ENCODE data around the gene WDFY2. TPM values are rescaled to one million over a fixed set of nuclear protein-coding genes. Genes with fewer than 3 reads are reported as not detected.

WDFY2 gene
- total and polyA plus RNA-seq, 2 experiments from 2014 or later: 6.9 to 14.2 TPM

DNA sequence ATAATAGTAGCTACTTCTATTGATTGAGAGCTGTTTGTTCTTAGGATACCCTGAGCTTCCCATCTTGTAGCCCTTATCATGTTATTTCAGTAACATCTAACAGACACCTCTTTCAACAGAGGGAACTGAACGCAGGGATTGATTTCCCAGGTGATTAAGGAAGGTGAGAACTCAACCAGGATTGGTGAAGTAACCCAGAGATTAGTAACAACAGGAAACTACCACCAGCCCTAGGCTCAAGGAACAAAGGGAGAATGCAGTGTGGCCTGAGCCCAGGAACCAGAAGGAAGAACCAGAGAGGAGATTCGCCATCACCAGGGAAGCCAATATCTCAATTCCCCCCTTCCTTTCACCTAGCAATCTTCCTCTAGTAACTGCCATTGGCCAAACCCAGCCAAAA is 211.2 kb downstream of the WDFY2 start:
- H4K20me1 ChIP-seq (ENCODE audit: insufficient read depth): no peaks in the 10 kb centered on the region
- no peaks in the 10 kb centered on the region for H3K36me3 ChIP-seq (ENCODE audit: low read depth)
- H3K4me3 ChIP-seq: no peak overlapping the region
- H3K4me2 ChIP-seq (ENCODE audit: unreplicated experiment): no peak overlapping the region
- no peak overlapping the region for H3K27ac ChIP-seq
- no peaks in the 10 kb centered on the region for H3K79me2 ChIP-seq (ENCODE audit: insufficient read depth)
- H3K9me2 ChIP-seq (ENCODE audit: insufficient read depth): no peaks in the 10 kb centered on the region
- in situ Hi-C loops (cut with MboI): no loop called here
- H2AFZ ChIP-seq: no peak overlapping the region
- H3F3A ChIP-seq (ENCODE audit: insufficient read depth): peaks cover 12% of the 10 kb centered on the region
- WGBS, 2 experiments (ENCODE audit: low coverage in 1 of 2, low lambda C conversion rate in 2 of 2, missing lambda C conversion rate in 2 of 2): 81 to 96% methylated on average over 2 of the region's 2 CpGs
- H3K9ac ChIP-seq: no peak overlapping the region
- TF ChIP-seq EZH2 (IDR thresholded peaks at IDR 0.05; ENCODE audit: insufficient read depth, poor library complexity, severe bottlenecking) (no peak), EZH2phosphoT487 (IDR thresholded peaks at IDR 0.05; ENCODE audit: insufficient read depth, low read depth) (no peak)
- no peak for DNase-seq
- peaks cover 11% of the 10 kb centered on the region for H3K4me1 ChIP-seq (ENCODE audit: insufficient read depth)
- H3K9me3 ChIP-seq (ENCODE audit: low read depth): no peaks in the 10 kb centered on the region
- no peaks in the 10 kb centered on the region for H3K27me3 ChIP-seq (replicated peaks; ENCODE audit: insufficient read depth)

DNA sequence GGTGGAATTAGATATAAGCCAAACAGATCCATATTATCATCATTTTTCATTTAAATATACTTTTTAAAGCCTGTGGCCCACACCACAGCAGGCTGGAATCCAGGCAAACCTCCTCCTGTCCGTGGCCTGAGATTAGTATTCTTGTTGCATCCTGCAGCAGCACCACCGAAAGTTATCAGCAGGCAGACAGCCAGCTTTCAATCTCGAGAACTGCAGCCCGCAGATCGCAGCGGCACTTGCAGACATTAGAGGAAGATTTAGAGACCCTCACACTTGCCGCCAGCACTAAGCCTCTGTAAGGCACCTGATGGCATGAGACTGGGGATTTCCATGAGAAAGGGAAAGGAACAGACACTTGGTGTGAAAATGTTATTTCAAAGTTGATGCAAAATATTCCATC is 212.3 kb downstream of the WDFY2 start:
- Histone ChIP-seq H3K27me3 (replicated peaks; ENCODE audit: insufficient read depth) (no peaks in the 10 kb centered on the region), H3F3A (ENCODE audit: insufficient read depth) (peaks cover 18% of the 10 kb centered on the region), H3K9ac (no peak overlapping the region), H3K36me3 (ENCODE audit: low read depth) (no peaks in the 10 kb centered on the region), H3K79me2 (ENCODE audit: insufficient read depth) (no peaks in the 10 kb centered on the region), H4K20me1 (ENCODE audit: insufficient read depth) (no peaks in the 10 kb centered on the region), H2AFZ (no peak overlapping the region), H3K4me3 (no peak overlapping the region), H3K27ac (no peak overlapping the region), H3K9me2 (ENCODE audit: insufficient read depth) (no peaks in the 10 kb centered on the region), H3K4me2 (ENCODE audit: unreplicated experiment) (no peak overlapping the region), H3K9me3 (ENCODE audit: low read depth) (no peaks in the 10 kb centered on the region), H3K4me1 (ENCODE audit: insufficient read depth) (peaks cover 11% of the 10 kb centered on the region)
- no peak for DNase-seq
- in situ Hi-C loops (cut with MboI): no loop called here
- TF ChIP-seq EZH2 (IDR thresholded peaks at IDR 0.05; ENCODE audit: insufficient read depth, poor library complexity, severe bottlenecking) (no peak), EZH2phosphoT487 (IDR thresholded peaks at IDR 0.05; ENCODE audit: insufficient read depth, low read depth) (no peak)
- WGBS, 2 experiments (ENCODE audit: low coverage in 1 of 2, low lambda C conversion rate in 2 of 2, missing lambda C conversion rate in 2 of 2): 90 to 96% methylated on average over 7 of the region's 7 CpGs

DNA sequence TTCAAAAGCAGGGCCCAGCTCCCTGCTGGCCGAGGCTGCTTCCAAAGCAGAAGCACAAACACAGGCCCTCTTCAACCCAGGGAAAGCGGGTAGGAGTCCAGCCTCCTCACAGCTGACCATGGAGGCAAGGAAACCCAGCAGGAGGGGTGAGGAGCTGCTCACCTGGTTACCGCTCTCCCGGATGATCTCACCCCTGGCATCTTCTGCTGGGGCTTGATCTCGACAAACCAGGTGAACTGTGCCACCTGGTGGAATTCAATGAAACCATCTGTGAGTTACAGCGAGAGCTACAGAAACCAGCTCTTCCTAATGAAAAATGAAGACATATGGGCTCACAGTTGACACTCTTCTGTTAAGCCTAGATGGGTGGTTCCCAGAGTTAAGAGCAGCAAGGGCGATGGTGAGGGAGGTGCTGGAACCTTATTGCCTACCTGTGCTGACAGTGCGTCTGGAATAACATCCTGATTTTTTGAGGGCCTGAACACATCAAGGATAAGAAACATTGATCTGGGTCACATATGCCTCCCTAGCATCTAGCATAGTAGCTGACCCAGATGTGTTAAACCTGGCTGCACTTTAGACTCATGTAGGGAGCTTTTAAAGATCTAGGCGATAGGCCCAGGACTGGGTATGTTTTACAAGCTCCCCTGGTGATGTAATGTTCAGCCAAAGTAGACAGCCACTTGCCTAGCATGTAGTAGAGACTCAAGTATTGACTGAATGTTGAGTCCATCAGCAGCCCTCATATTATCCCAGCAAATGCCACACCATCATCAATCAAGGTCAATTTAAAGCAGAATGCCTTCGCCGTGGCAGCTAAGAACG is 213.6 kb downstream of the WDFY2 start:
- no peak for TF ChIP-seq EZH2phosphoT487 (IDR thresholded peaks at IDR 0.05; ENCODE audit: insufficient read depth, low read depth)

DNA sequence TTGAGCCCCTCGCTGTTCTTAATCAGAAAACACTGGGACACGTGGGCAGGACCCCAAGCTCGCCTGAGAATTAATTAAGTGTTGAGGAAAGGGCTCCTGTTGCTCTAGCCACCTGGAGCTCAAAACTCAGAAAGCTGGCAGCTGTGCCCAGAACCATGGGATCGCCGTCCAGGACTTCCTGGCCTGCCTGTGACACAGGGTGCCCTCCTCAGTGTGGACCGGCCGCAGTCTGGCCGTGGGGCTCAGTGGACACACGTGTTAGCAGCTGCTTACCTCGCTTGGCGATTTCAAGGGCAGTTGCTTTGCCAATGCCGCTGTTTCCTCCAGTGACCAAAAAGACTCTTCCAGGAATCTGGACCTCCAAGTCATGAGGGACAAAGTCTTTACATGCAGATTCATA is 215.0 kb downstream of the WDFY2 start:
- TF ChIP-seq EZH2phosphoT487 (IDR thresholded peaks at IDR 0.05; ENCODE audit: insufficient read depth, low read depth) (no peak), EZH2 (IDR thresholded peaks at IDR 0.05; ENCODE audit: insufficient read depth, poor library complexity, severe bottlenecking) (no peak)
- 81 to 88% methylated on average over 12 of the region's 12 CpGs for WGBS, 2 experiments (ENCODE audit: low coverage in 1 of 2, low lambda C conversion rate in 2 of 2, missing lambda C conversion rate in 2 of 2)
- Histone ChIP-seq H4K20me1 (ENCODE audit: insufficient read depth) (no peaks in the 10 kb centered on the region), H3K27ac (no peak overlapping the region), H3K4me2 (ENCODE audit: unreplicated experiment) (no peak overlapping the region), H3K4me3 (no peak overlapping the region), H3K9me3 (ENCODE audit: low read depth) (no peaks in the 10 kb centered on the region), H3K9me2 (ENCODE audit: insufficient read depth) (no peaks in the 10 kb centered on the region), H3K4me1 (ENCODE audit: insufficient read depth) (peaks cover 17% of the 10 kb centered on the region), H3K9ac (no peak overlapping the region), H3K79me2 (ENCODE audit: insufficient read depth) (no peaks in the 10 kb centered on the region), H3K27me3 (replicated peaks; ENCODE audit: insufficient read depth) (no peaks in the 10 kb centered on the region), H3F3A (ENCODE audit: insufficient read depth) (peaks cover 22% of the 10 kb centered on the region), H3K36me3 (ENCODE audit: low read depth) (no peaks in the 10 kb centered on the region), H2AFZ (no peak overlapping the region)
- DNase-seq: no peak
- in situ Hi-C loops (cut with MboI): no loop called here

More for the DNA sequence above, 213.6 kb downstream of the WDFY2 start:
- DNase-seq: peak; percentile 56
- Histone ChIP-seq H3K4me2 (ENCODE audit: unreplicated experiment) (no peak overlapping the region), H3K9me2 (ENCODE audit: insufficient read depth) (no peaks in the 10 kb centered on the region), H3K79me2 (ENCODE audit: insufficient read depth) (no peaks in the 10 kb centered on the region), H3K27me3 (replicated peaks; ENCODE audit: insufficient read depth) (no peaks in the 10 kb centered on the region), H3K9ac (no peak overlapping the region), H3K4me3 (no peak overlapping the region), H3F3A (ENCODE audit: insufficient read depth) (peaks cover 27% of the 10 kb centered on the region), H4K20me1 (ENCODE audit: insufficient read depth) (no peaks in the 10 kb centered on the region), H3K36me3 (ENCODE audit: low read depth) (no peaks in the 10 kb centered on the region), H3K9me3 (ENCODE audit: low read depth) (no peaks in the 10 kb centered on the region), H3K4me1 (ENCODE audit: insufficient read depth) (peaks cover 22% of the 10 kb centered on the region), H3K27ac (no peak overlapping the region), H2AFZ (no peak overlapping the region)
- in situ Hi-C loops (cut with MboI): no loop called here
- WGBS, 2 experiments (ENCODE audit: low coverage in 1 of 2, low lambda C conversion rate in 2 of 2, missing lambda C conversion rate in 2 of 2): 77 to 78% methylated on average over 12 of the region's 12 CpGs

Data from GM23248 (cell line).